ENCODE measurements around the gene RNF39.

- TF ChIP-seq, protein P1, sequence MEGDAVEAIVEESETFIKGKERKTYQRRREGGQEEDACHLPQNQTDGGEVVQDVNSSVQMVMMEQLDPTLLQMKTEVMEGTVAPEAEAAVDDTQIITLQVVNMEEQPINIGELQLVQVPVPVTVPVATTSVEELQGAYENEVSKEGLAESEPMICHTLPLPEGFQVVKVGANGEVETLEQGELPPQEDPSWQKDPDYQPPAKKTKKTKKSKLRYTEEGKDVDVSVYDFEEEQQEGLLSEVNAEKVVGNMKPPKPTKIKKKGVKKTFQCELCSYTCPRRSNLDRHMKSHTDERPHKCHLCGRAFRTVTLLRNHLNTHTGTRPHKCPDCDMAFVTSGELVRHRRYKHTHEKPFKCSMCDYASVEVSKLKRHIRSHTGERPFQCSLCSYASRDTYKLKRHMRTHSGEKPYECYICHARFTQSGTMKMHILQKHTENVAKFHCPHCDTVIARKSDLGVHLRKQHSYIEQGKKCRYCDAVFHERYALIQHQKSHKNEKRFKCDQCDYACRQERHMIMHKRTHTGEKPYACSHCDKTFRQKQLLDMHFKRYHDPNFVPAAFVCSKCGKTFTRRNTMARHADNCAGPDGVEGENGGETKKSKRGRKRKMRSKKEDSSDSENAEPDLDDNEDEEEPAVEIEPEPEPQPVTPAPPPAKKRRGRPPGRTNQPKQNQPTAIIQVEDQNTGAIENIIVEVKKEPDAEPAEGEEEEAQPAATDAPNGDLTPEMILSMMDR (conservative IDR thresholded peaks at IDR 0.05; ENCODE audit: low read depth in 2 of 2): no peak
- TF ChIP-seq EZH2 (IDR thresholded peaks at IDR 0.05; ENCODE audit: low read depth, unreplicated experiment) (no peak), POLR2AphosphoS5 (IDR thresholded peaks at IDR 0.05; ENCODE audit: low read depth) (no peak), CREB1 (CRISPR knock-in tag; IDR thresholded peaks at IDR 0.05; ENCODE audit: low read depth) (no peak), REST (IDR thresholded peaks at IDR 0.05; ENCODE audit: unreplicated experiment) (no peak), ZNF114 (CRISPR knock-in tag; IDR thresholded peaks at IDR 0.05) (no peak), EZH2phosphoT487 (IDR thresholded peaks at IDR 0.05; ENCODE audit: unreplicated experiment) (no peak), ZNF462 (CRISPR knock-in tag; IDR thresholded peaks at IDR 0.05) (no peak)
- TF ChIP-seq, protein P2, sequence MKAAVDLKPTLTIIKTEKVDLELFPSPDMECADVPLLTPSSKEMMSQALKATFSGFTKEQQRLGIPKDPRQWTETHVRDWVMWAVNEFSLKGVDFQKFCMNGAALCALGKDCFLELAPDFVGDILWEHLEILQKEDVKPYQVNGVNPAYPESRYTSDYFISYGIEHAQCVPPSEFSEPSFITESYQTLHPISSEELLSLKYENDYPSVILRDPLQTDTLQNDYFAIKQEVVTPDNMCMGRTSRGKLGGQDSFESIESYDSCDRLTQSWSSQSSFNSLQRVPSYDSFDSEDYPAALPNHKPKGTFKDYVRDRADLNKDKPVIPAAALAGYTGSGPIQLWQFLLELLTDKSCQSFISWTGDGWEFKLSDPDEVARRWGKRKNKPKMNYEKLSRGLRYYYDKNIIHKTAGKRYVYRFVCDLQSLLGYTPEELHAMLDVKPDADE (IDR thresholded peaks at IDR 0.05): no peak
Measured at GRCh38 chr6:30100154-30100553, 24.6 kb upstream of the RNF39 start.
